ENCODE results near the gene ATP6V0E1. TPM values are rescaled to one million over a fixed set of nuclear protein-coding genes. Genes with fewer than 3 reads are reported as not detected.

Gene ATP6V0E1
- total and polyA plus RNA-seq, 2 of the 8 experiments (the other 6 are each of a cell fraction or from before 2014, with no cell fraction given): 108 to 134 TPM

- H3K79me2 ChIP-seq (ENCODE audit: control insufficient read depth in 1 of 2, insufficient read depth in 2 of 2, low read length in 2 of 2): peaks cover 0 to 53% of the 10 kb centered on the region in 2 experiments; a peak in 2 of 4 replicates
- H3K14ac ChIP-seq (ENCODE audit: insufficient read length): no peak overlapping the region
- H3K23me2 ChIP-seq (ENCODE audit: low read depth, low read length): no peaks in the 10 kb centered on the region
- no peak for DNase-seq (ENCODE audit: low read depth in 1 of 2, low spot score in 2 of 2)
- H3K9ac ChIP-seq (replicated peaks in 1 of 4; ENCODE audit: extremely low read depth in 1 of 4, low read depth in 3 of 4, low read length in 3 of 4): no peak overlapping the region
- no peak overlapping the region for H3K4me2 ChIP-seq (ENCODE audit: insufficient read depth in 1 of 2, low read depth in 2 of 2, low read length in 2 of 2)
- no peak overlapping the region for H2BK15ac ChIP-seq (ENCODE audit: low read length)
- 86% methylated on average over 4 of the region's 4 CpGs; no CpG with 5 or more reads in 1 of the 2 experiments for WGBS, 2 experiments (ENCODE audit: extremely low coverage in 1 of 2, insufficient coverage in 1 of 2, insufficient read length in 1 of 2, insufficient replicate concordance in 2 of 2, low coverage in 1 of 2, low lambda C conversion rate in 2 of 2, missing lambda C conversion rate in 1 of 2)
- no peak overlapping the region for H2BK120ac ChIP-seq (replicated peaks; ENCODE audit: low read depth, low read length)
- no peak overlapping the region for H4K8ac ChIP-seq (ENCODE audit: extremely low read depth, insufficient read depth, low read length)
- H3K79me1 ChIP-seq (ENCODE audit: low read depth, low read length): no peaks in the 10 kb centered on the region; the same call in none of the 2 replicates
- TF ChIP-seq BCL11A (IDR thresholded peaks at IDR 0.05; ENCODE audit: low read depth in 2 of 2, low read length in 2 of 2) (no peak), GABPA (IDR thresholded peaks at IDR 0.05; ENCODE audit: borderline replicate concordance, insufficient read depth, low read length) (no peak), POLR2A (IDR thresholded peaks at IDR 0.05; ENCODE audit: control extremely low read depth in 1 of 2, low read depth in 2 of 2, low read length in 2 of 2) (no peak), RNF2 (IDR thresholded peaks at IDR 0.05; ENCODE audit: borderline replicate concordance, low read depth, low read length, missing control alignments, poor library complexity, severe bottlenecking) (no peak), RAD21 (IDR thresholded peaks at IDR 0.05 in 1 of 2, conservative IDR thresholded peaks at IDR 0.05 in 1 of 2; ENCODE audit: low read depth in 2 of 2, low read length in 2 of 2) (no peak), SRF (IDR thresholded peaks at IDR 0.05; ENCODE audit: low read depth, low read length) (no peak), KDM4A (IDR thresholded peaks at IDR 0.05; ENCODE audit: low read depth, low read length, severe bottlenecking) (no peak), CEBPB (IDR thresholded peaks at IDR 0.05; ENCODE audit: low read depth, low read length) (no peak), GTF2F1 (IDR thresholded peaks at IDR 0.05; ENCODE audit: borderline replicate concordance, low read depth, low read length) (no peak)
- no peak overlapping the region for H3K27ac ChIP-seq (ENCODE audit: low read depth, low read length)
- no peak overlapping the region for H3K23ac ChIP-seq (ENCODE audit: insufficient read length)
- no peak overlapping the region for H2BK20ac ChIP-seq (ENCODE audit: low read length)
- FAIRE-seq: no peak
- H3K36me3 ChIP-seq (ENCODE audit: control insufficient read depth in 2 of 4, insufficient read depth in 4 of 4, low read length in 3 of 4): no peaks in the 10 kb centered on the region
- H2BK5ac ChIP-seq (ENCODE audit: low read depth, low read length): no peak overlapping the region
- H3K9me3 ChIP-seq (ENCODE audit: insufficient read depth in 2 of 2, low read depth in 1 of 2, low read length in 1 of 2): no peaks in the 10 kb centered on the region
- no peak overlapping the region for H4K5ac ChIP-seq (ENCODE audit: insufficient read length, low read depth, low read length)
- no peak overlapping the region for H3K4ac ChIP-seq (replicated peaks; ENCODE audit: insufficient read length, low read depth, low read length)
- H4K91ac ChIP-seq (replicated peaks; ENCODE audit: insufficient read length, low read length): no peak overlapping the region
- H3K4me3 ChIP-seq (ENCODE audit: extremely low read depth in 1 of 4, insufficient read depth in 2 of 4, low read depth in 3 of 4, low read length in 4 of 4): no peak overlapping the region
- H3K56ac ChIP-seq (replicated peaks; ENCODE audit: insufficient read length, low read depth, low read length): no peak overlapping the region
- peaks cover 0 to 6% (median 1%) of the 10 kb centered on the region in 4 experiments; a peak in 2 of 7 replicates for H3K4me1 ChIP-seq (replicated peaks in 1 of 4; ENCODE audit: control insufficient read depth in 3 of 4, insufficient read depth in 4 of 4, low read length in 3 of 4)
- H4K20me1 ChIP-seq (replicated peaks in 1 of 2; ENCODE audit: control insufficient read depth in 1 of 2, insufficient read depth in 2 of 2, low read length in 2 of 2): peaks cover 2 to 3% of the 10 kb centered on the region in 2 experiments
- H2AFZ ChIP-seq (ENCODE audit: low read length): no peak overlapping the region
- POLR2A ChIA-PET (ENCODE audit: partially characterized antibody): no interaction called here
- no peak overlapping the region for H3K18ac ChIP-seq (ENCODE audit: extremely low read depth, low read length)
- no peak overlapping the region for H2BK12ac ChIP-seq (ENCODE audit: low read depth, low read length)
- CTCF ChIA-PET (ENCODE audit: partially characterized antibody): interaction anchor here (0.9 to 3.4 kb wide), 10 partner anchors 9 to 335 kb away, joined by 3 to 11 read pairs (median 4); partner anchors contain the start of gene ATP6V0E1
- H3K27me3 ChIP-seq (replicated peaks in 1 of 4; ENCODE audit: control insufficient read depth in 3 of 4, extremely low read depth in 1 of 4, insufficient read depth in 3 of 4, low read length in 3 of 4): no peaks in the 10 kb centered on the region
- H2AK5ac ChIP-seq (ENCODE audit: low read depth, low read length): no peak overlapping the region
Measured at GRCh38 chr5:173011566-173011965, 28.0 kb downstream of the ATP6V0E1 start.
